Right lobe of liver (tissue), 4 donors: ENCODE results near the gene SLAIN2.

Experiments used
- POLR2A ChIP-seq: fragments of 450-650 bp; IDR thresholded peaks from one replicate; pipeline ENCODE4 v1.6.1; 2017; ENCODE audit warnings: antibody characterized with exemption, mild to moderate bottlenecking
- TF ChIP-seq, protein P1 (sequence below), 4 donors: fragments of 200-600 bp in 3 of 4; fragments of 450-650 bp in 1 of 4; IDR thresholded peaks; one replicate each; pipeline versions ENCODE4 v1.5.1 to v1.8.0; 2016 to 2022; ENCODE audit warnings: antibody characterized with exemption in 4 of 4, mild to moderate bottlenecking in 2 of 4
- donor health status: DM: no; HTN: no; CAD: no.
- donor health status: DM: no; HTN: no; CAD: no.
- donor health status: DM: no; HTN: yes; CAD: no.

DNA sequence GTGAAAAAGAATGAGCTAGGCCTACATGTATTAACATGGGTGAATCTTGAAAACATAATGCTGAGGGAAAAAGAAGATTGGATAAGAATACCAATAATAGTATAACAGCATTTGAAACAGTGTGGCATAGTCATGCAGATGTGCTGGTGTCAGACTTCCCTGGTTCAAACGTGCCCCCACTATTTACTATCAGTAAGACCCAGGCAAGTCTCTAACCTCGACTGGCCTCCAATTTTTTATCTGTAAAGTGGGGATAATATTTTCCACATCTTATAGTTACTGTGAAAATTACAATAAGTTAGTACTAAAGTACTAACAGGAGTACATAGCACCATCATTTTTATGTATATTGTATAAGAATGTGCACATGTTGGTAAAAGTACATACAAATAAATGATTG lies 17.0 kb upstream of the SLAIN2 start:
- TF ChIP-seq POLR2A = no peak
- TF ChIP-seq, protein P1, sequence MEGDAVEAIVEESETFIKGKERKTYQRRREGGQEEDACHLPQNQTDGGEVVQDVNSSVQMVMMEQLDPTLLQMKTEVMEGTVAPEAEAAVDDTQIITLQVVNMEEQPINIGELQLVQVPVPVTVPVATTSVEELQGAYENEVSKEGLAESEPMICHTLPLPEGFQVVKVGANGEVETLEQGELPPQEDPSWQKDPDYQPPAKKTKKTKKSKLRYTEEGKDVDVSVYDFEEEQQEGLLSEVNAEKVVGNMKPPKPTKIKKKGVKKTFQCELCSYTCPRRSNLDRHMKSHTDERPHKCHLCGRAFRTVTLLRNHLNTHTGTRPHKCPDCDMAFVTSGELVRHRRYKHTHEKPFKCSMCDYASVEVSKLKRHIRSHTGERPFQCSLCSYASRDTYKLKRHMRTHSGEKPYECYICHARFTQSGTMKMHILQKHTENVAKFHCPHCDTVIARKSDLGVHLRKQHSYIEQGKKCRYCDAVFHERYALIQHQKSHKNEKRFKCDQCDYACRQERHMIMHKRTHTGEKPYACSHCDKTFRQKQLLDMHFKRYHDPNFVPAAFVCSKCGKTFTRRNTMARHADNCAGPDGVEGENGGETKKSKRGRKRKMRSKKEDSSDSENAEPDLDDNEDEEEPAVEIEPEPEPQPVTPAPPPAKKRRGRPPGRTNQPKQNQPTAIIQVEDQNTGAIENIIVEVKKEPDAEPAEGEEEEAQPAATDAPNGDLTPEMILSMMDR (IDR thresholded peaks at IDR 0.05) = no peak
